Endometrial microvascular endothelial cells (primary cell): Measurements from ENCODE around the gene FCAMR. TPM values are rescaled to one million over a fixed set of nuclear protein-coding genes. Genes with fewer than 3 reads are reported as not detected.

Experiments
- in situ Hi-C: cut with HindIII; loops from 2 replicates; pipeline ENCODE4 v1.10.0; 2017; ENCODE audit warnings: low sequenced_read_pairs, low pct_unique_long_range_greater_than_20kb; ENCODE audit errors: inconsistent ontology term
- total RNA-seq: library from RNA; depleted of rRNA; stranded (reverse); fragments of >200 nt; gene quantifications from one replicate; pipeline ENCODE4 v1.2.3, GENCODE V29; 2015; ENCODE audit errors: inconsistent ontology term

The FCAMR gene, protein sequence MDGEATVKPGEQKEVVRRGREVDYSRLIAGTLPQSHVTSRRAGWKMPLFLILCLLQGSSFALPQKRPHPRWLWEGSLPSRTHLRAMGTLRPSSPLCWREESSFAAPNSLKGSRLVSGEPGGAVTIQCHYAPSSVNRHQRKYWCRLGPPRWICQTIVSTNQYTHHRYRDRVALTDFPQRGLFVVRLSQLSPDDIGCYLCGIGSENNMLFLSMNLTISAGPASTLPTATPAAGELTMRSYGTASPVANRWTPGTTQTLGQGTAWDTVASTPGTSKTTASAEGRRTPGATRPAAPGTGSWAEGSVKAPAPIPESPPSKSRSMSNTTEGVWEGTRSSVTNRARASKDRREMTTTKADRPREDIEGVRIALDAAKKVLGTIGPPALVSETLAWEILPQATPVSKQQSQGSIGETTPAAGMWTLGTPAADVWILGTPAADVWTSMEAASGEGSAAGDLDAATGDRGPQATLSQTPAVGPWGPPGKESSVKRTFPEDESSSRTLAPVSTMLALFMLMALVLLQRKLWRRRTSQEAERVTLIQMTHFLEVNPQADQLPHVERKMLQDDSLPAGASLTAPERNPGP
- not detected for total RNA-seq

DNA sequence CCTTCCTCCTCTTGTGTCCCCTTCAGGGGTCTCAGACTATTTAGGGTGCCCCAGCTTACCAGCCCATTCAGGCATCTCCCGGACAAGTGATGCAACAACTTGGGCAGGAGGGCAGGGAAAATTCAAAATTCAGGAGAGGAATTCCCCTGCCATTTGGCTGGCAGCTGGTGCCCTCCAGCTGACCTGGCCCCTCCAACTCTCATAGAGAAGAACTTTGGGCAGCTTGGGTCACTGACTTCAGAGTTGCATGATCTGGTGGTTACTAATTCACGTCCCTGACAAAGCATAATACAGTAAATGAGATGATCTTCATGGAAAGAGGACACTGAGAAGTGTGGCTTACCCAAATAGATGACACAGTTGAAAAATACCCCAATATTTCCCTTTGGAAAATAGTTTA, at the start of gene FCAMR:
Gene FCAMR (minus strand): TSS at position 15 of the 400 bp plus-strand sequence. CDS start 335 bp downstream, outside the sequence.
- in situ Hi-C loops: no loop called here

DNA sequence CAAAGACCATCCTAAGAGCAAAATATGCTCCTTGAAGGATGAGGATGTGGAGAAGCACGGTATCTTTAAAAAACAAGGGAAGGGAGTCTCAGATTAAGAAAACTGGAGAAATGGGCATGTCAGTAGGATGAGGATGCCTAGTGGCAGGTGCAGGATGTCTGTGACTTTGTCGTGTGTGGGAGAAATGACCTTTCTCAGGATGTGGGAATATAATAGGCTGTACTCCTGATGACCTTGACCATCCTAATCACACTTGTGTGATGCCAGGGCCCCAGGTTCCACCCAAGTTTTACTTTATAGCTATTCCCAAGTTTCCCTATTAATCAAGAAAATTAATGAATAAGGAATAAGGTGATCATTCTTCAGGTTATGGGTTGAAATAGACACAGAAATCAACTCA, 49.4 kb upstream of the FCAMR start:
- in situ Hi-C loops: no loop called here

DNA sequence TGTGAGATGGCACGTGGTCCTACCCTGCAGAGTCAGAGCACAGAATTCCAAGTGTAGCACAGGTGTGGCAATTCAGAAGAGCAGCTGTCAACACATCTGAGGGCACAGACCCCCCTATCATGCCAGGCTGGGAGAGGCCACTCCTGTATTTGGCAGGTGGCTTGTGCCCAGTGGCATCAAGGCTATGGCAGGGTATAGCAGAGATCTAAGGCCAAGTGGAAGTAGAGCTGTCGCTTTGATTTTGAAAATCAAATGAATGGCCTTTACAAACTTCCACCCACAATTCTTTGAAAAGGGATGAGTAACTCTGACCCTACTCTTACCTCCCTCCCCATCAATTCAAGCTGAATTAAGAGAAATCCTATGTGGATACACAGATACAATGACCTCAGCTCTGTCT, 48.9 kb upstream of the FCAMR start:
- in situ Hi-C loops: no loop called here

DNA sequence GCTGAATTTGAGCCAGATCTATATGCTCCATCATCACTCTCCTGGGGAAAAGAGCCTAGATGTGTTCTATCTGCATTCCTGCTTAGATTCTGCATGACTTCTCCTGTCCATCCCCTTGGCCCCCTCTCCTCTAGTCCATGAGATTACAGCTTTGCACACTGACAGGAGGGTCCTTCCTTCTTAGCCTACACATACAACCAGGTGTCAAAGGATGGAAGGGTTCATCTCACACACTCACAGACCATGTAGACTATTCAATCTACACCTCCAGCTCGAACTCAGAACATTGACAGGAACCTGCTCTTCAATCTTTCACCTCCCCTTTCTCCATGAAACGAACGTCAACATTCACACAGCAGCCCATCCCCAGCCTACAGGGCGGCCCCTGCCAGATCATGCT, 48.4 kb upstream of the FCAMR start:
- in situ Hi-C loops: no loop called here

DNA sequence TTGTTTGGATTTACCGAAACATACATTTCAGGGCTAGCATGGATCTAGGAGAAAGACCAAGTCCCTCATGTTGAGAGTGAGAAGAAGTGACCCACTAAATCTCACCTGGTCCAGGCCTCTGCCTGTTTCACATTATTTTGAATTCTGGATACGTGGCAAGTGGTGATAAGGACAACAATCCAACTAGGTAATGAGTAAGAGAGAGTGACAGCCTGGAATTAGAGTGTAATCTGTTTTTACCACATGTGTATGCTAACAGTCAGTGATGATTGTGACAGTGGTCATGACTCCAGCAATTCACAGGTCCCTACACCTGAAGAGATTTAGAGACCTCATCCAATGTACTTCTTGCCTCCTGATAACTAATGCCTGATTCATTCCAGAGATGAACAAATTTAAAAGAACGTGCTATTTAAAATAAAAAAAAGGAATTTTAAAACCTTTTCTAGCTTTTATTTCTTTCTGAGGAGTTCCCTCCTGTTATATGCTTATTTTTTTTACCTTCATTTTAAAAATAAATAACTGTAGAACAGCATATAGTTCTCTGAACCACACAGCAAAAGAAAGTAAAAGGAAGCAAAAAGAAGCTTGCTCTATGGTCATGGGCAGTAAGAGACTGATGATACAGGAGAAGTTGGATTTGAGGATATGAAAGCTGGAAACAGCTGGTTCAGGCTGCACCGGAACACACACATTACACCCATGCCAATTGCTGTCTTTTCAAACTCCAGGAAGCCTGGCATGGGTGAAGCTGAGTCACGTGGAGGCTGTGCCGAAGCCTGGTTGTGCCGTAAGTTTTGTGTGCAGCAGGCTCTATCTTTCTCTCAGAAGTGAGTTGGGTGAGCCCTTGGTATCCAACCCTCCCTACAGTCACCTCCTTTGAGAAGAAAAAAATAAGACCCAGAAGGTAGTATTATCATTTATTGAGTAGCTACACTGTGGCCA, 47.6 kb upstream of the FCAMR start:
- in situ Hi-C loops: no loop called here

DNA sequence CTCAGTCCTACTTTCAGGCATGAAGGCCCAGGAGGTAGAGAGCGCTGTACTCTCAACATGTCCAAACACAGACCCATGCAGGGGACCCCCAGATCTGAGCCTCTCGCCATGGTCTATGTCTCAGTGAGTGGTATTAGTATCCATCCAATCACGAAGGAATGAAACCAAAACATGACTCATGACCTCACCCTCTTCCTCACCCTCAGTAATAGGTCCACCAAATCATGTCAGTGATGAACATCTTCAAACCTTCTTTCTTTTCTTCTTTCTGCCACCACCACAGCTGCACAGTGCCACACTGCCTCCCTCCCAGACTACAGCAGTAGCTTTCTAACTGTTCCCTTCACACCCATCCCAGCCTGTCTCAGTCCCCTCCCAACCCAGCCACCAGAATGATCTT, 45.5 kb upstream of the FCAMR start:
- in situ Hi-C loops: no loop called here

DNA sequence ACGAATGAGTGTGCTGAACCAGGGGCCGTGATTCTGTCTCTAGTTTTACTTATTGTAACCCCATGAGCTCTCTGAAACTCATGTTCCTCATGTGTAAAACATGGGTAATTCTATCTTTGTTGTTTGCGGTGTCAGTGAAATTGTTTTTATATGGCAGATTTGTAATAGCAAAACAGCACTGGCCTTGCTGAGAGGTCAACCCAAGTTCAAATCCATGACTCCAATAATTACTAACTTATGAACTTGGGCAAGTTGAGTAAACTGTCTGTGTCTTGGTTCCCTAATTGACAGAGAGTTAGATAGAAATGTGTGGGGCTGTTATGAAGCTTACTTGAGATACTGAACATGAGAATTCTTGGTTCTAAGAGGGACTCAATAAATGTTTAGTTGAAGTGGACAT, 44.5 kb upstream of the FCAMR start:
- in situ Hi-C loops: no loop called here

DNA sequence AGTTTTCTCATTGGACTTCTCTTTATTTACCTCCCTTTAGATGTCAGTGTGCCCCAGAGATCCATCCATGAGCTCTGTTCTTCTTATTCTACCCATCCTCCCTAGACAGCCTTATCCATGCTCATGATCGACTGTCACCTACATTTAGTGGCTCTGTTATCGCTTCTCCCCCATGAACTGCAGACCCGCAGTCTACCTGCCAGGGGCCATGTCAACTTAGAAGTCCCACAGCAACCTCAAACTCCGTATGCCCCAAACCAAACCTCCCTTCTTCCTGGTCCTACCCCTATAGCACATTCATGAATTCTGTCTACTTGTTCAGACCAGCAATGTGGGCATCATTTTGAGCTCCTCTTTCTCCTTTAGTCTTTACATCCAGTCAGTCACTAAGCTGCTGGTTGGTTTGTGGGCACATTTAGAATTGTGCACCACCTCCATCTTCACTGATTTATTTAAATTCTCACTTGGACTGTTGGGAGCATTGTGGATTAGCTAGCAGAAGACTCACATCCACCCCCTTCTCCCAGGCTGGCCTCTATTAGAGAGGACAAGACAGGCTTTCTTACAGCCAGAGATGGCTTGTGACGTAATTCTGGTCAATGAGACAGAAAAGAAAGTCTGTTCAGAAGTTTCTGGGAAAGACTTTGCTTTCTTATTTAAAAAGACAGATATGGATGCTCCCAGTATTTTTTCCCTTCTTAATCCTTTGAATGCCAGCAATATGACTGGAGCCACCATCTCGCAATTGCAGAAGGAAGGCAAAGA, 43.2 kb upstream of the FCAMR start:
- in situ Hi-C loops: no loop called here

DNA sequence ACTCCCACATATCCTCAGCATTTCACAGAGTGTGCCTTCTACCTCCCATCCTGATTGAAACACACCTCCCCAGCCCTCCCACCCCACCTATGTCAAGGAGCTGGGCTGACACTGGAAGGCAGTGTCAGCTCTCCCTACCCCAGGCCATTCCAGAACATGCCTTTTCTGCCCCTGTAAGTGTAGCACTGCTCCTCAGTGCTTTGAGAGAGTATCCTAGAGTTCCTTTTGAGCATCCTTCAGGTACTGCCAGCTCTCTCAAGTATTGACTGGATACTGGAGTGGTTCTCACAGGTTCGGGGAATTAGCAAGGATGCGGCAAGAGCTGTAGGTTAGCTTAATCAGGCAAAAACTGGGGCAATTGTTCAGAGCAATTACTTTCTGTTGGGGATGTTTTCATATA, 40.5 kb upstream of the FCAMR start:
- in situ Hi-C loops: no loop called here

DNA sequence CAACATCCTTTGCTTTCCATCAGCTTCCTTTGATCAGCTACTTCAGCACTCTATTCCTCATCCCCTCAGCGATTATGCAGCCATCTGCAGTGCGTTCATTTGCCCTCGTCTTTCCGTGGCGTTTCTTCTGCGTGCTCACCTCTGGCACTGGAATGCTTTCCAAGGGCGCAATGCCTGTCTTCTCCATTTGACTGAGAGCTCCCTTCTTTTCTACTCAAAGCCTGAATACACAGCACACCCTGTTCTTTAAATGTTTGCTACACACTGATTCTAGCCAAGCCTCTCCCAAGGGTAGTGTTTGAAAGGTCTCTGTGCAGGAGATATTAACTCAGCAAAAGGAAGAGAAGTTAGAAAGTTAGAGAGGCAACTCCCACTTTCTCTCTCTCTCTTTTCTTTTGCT, 39.7 kb upstream of the FCAMR start:
- in situ Hi-C loops: no loop called here

DNA sequence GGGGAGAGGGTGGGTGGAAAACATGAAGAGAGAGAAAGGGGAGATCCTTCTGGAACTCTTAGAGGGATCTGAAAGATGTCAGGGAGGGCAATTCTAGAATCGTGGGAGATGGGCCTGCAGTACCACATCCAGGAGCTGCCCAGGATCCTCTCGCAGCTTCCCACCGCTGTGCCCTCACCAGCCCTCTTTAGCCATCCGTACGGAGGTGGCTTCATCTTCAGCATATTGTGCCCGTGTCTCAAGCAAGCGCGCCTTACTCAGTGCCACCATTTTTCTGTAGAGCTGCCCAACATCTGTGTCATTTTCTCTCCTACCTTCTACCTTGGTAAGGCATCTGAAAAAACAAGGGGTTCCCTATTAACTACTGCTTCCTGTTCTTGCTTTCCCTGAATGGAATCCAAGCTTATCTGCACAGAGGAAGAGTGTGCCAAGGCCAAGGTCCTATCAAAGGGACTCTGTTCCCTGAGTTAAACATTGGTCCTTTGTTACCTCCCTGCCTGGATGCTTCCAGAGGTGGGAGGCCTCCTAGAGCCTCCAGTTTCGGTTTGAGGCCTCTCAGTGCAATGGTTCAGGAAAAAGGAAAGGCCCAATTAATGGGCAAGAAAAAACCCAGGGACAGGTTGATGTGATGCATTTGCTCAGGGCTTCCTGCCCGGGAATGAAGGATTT, 39.1 kb upstream of the FCAMR start:
- in situ Hi-C loops: no loop called here

DNA sequence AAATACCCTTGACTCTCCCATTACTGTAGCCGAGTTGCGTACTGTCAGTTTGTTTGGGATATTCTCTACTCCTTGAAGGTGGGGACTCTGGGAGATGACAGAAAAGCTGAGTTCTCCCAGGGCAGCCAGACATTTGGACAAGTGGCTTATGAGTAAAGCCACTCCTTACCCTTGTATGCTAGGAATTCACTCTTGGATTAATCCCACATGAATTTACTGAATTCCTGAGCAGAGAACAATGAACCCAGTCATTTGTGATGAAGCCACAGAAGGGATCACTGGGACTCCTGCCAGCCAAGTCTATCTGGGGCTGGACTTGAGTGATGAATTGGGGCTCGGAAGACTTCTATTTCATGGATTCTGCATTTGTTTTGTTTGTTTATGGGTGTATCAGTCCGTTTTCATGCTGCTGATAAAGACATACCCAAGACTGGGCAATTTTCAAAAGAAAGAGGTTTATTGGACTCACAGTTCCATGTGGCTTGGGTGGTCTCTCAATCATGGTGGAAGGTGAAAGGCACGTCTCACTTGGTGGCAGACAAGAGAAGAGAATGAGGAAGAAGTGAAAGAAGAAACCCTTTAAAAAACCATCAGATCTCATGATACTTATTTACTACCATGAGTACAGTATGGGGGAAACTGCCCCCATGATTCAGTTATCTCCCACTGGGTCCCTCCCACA, 37.2 kb upstream of the FCAMR start:
- in situ Hi-C loops: no loop called here

DNA sequence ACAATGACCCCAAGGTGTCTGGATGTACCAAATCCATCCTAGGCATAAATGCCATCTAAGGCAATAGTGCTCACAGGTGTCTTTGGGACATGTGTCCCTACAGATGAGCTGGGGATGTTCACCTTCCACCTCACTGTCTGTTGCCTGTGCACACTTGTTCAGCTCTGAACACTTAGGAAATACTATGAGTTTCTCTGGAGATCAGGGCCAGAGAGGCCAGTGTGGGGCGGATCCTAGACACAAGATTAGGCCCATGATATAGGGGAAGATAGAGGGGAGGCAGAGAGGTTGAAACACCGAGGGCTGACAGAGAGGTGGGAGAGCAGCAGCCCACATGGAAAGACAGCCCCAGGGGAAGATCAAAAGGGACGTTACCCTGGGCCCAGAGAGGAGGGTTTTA, 36.7 kb upstream of the FCAMR start:
- in situ Hi-C loops: no loop called here

DNA sequence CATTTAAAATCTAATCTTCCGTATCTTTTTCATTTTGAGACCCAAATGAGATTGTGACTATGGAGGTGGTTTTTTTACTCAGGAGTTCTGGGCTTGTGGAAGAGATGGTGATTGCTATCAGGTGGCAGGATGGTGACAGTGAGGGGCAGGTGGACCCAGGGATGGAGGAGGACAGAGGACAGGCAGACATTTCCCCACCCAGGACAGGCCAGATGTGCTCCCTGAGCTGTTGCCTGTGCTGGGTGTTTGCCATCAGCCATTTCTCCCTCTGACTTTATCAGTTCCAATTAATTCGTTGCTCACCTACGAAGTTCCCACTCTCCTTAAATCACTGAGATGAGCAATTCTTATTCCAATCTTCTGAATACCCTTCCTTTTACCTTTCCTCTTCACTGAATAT, 35.8 kb upstream of the FCAMR start:
- in situ Hi-C loops: no loop called here

DNA sequence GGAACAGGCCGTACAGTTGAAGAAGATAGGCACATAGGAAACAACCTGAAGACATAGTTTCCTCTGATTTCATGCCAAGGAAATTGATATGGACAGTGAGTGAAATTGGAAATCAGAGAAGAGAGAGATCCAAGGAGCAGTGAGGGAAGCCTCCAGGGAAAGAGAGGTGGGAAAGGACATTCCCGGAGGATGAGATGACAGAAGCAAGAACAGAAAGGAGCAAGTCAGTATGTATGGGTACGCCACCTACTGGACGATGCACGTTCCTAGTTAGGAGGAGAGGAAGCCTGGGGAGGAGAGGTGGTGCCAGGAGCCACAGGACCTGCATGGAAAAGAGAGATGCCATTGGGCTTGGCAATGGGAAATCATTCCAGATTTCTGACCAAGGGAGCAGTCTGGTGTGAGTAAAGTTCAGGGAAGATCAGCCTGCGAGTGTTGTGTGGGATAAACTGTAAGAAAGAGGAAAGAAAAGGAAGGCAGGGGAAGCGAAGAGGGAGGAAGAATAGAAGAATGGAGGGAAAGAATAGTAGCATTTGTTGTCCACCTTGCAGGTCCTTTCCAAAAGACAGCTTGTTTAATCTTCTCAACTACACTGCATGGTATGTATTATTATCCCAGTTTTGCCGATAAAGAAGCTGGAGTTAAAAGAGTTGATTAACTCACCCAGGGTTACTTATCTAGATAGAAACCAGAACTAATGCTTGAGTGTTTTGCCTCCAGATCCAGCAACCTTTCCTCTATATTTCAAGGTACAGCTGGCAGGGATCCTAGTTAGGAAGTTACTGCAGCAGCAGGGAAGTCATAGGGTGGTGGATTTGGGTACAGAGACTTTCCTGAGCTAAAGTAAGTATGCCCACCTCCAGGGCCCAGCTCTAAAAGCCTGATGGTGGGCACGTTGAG, 34.9 kb upstream of the FCAMR start:
- in situ Hi-C loops: no loop called here

DNA sequence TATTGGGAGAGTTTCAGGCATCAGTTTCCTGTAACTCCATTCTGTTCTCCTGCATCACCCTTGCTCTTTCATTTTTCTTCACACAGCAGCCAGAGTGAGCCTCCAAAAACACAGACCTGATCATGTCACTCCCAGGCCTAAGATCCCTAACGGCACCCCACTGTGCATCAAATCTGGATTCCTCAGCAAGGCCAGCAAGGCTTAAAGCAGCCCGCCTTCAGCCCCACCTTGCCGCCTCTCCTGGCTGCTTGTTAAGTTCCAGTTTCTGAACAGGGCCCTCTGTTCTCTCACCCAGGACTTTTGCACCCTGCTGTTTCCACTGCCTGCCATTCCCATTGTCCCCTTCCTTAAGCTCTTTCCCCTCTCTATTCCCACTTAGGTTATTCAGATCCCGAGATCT, 33.0 kb upstream of the FCAMR start:
- in situ Hi-C loops: no loop called here

DNA sequence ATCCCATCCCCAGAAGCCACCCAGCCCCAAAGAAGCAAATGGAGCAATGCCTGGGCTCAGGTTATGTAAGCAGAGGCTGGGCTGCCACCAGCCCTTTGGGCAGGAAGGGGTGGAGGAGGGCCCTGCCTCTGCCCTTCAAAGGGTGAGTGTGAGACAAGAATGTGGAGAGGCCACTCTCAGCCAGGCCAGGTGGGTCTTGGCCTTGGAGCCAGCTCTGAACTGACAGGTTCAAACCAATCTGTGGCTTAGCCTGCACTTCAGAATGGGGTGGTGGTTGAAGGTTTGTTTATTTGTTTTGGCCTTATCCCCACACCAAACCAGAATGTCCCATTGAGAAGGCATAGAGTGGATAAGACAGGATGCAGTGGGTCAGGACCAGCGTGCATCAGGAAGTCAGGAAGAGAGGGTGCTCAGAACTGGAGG, 32.5 kb upstream of the FCAMR start:
- in situ Hi-C loops: no loop called here
